GM12878 (cell line): ENCODE measurements around the gene PRDM15. TPM values are rescaled to one million over a fixed set of nuclear protein-coding genes. Genes with fewer than 3 reads are reported as not detected.

Experiments used
- ATAC-seq: fragments of 200-7000 bp; cut with Tn5 transposase; 3 replicates; pipeline ENCODE4 v1.9.1; 2020; ENCODE audit warnings: mild to moderate bottlenecking, moderate library complexity
- BruUV-seq: library from RNA; stranded (reverse); fragments of 400-500 nt; replicated peaks from 2 replicates; lab custom pipeline; 2021; lab: Mats Ljungman, UMichigan
- CTCF ChIA-PET: fragments of 300-600 bp; sonication (Branson Sonifier 250); formaldehyde crosslinking; extraction: SDS; loops from one replicate; lab custom pipeline; 2021; ENCODE audit warnings: inconsistent platforms; lab: Yijun Ruan, JAX
- POLR2A ChIA-PET: fragments of 350-600 bp; formaldehyde crosslinking; extraction: SDS; loops from one replicate; lab custom pipeline; 2021; ENCODE audit warnings: inconsistent platforms; lab: Charles Lee
- RAD21 ChIA-PET: fragments of 300-600 bp; sonication (Branson Sonifier 250); formaldehyde crosslinking; loops from one replicate; lab custom pipeline; 2023; ENCODE audit warnings: antibody characterized with exemption; ENCODE audit not compliant: unreplicated experiment; lab: Charles Lee
- SMC1A ChIA-PET: fragments of 300-600 bp; sonication (Branson Sonifier 250); formaldehyde crosslinking; loops from one replicate; lab custom pipeline; 2023; ENCODE audit not compliant: unreplicated experiment, uncharacterized antibody; lab: Charles Lee
- DNase-seq: peaks from one replicate; pipeline ENCODE4 v3.0.0-alpha.2; 2011; ENCODE audit warnings: low read depth, low spot score
- FAIRE-seq: peaks from 3 replicates; lab custom pipeline; 2011; peaks lifted over from hg19 to GRCh38; lab: Jason Lieb, UNC
- H2AFZ ChIP-seq: 2 replicates; pipeline ENCODE4 v1.6.0; 2011; ENCODE audit warnings: low read depth, low read length, control low read depth; ENCODE audit not compliant: control insufficient read depth
- H3K27ac ChIP-seq: 2 replicates; pipeline ENCODE4 v1.5.1; 2011; ENCODE audit warnings: control low read depth; ENCODE audit not compliant: control insufficient read depth, insufficient read depth
- H3K27me3 ChIP-seq, 2 experiments: replicated peaks in 1 of 2; 2 replicates each; pipeline versions ENCODE4 v1.6.0 to v1.6.1; 2011; ENCODE audit warnings: low read length in 1 of 2; ENCODE audit not compliant: control insufficient read depth in 2 of 2, insufficient read depth in 2 of 2
- H3K36me3 ChIP-seq, 2 experiments: 2 replicates each; pipeline ENCODE4 v1.5.1; 2011; ENCODE audit warnings: low read length in 1 of 2; ENCODE audit not compliant: control insufficient read depth in 2 of 2, insufficient read depth in 2 of 2
- H3K4me1 ChIP-seq: 2 replicates; pipeline ENCODE4 v1.6.1; 2011; ENCODE audit warnings: mild to moderate bottlenecking, low read length, moderate library complexity, mixed read lengths; ENCODE audit not compliant: control insufficient read depth, insufficient read depth
- H3K4me2 ChIP-seq: 2 replicates; pipeline ENCODE4 v1.6.0; 2011; ENCODE audit warnings: control low read depth; ENCODE audit not compliant: control insufficient read depth, insufficient read depth
- H3K4me3 ChIP-seq: fragments of 200-600 bp; sonication (generic); 2 replicates; pipeline ENCODE4 v1.5.1; 2016
- H3K79me2 ChIP-seq: 2 replicates; pipeline ENCODE4 v1.6.0; 2011; ENCODE audit warnings: low read length; ENCODE audit not compliant: control insufficient read depth, insufficient read depth
- H3K9ac ChIP-seq: 2 replicates; pipeline ENCODE4 v1.8.0; 2011; ENCODE audit warnings: low read length, control low read depth, mixed read lengths; ENCODE audit not compliant: control insufficient read depth, insufficient read depth
- H3K9me3 ChIP-seq: replicated peaks from 3 replicates; pipeline ENCODE4 v1.5.1; 2011; ENCODE audit warnings: mild to moderate bottlenecking, low read length; ENCODE audit not compliant: control insufficient read depth, insufficient read depth
- H4K20me1 ChIP-seq: 2 replicates; pipeline ENCODE4 v1.6.0; 2011; ENCODE audit not compliant: control insufficient read depth, insufficient read depth
- BACH1 ChIP-seq: fragments of 450-650 bp; IDR thresholded peaks from 2 replicates; pipeline ENCODE4 v1.6.1; 2017; ENCODE audit warnings: mild to moderate bottlenecking, borderline replicate concordance
- IKZF1 ChIP-seq: fragments of 450-650 bp; conservative IDR thresholded peaks from 2 replicates; pipeline ENCODE4 v1.6.1; 2017; ENCODE audit warnings: antibody characterized with exemption, mild to moderate bottlenecking
- JUNB ChIP-seq: IDR thresholded peaks from 2 replicates; pipeline ENCODE4 v1.6.1; 2016; ENCODE audit warnings: antibody characterized with exemption, mild to moderate bottlenecking
- MXI1 ChIP-seq: fragments of 150-350 bp; IDR thresholded peaks from 2 replicates; pipeline ENCODE4 v1.6.1; 2011; ENCODE audit warnings: low read depth, mild to moderate bottlenecking, inconsistent platforms, low read length, improper control_type of control experiment
- NFIC ChIP-seq: IDR thresholded peaks from 2 replicates; pipeline ENCODE4 v1.6.1; 2012; ENCODE audit warnings: low read depth, mild to moderate bottlenecking, inconsistent platforms, low read length, moderate library complexity
- NFXL1 ChIP-seq: fragments of 450-650 bp; IDR thresholded peaks from 2 replicates; pipeline ENCODE4 v1.6.1; 2017; ENCODE audit warnings: antibody characterized with exemption, mild to moderate bottlenecking, borderline replicate concordance
- NR2F1 ChIP-seq: fragments of 450-650 bp; conservative IDR thresholded peaks from 2 replicates; pipeline ENCODE4 v1.6.1; 2017; ENCODE audit warnings: mild to moderate bottlenecking
- POLR2A ChIP-seq: IDR thresholded peaks from 2 replicates; pipeline ENCODE4 v1.6.1; 2011; ENCODE audit warnings: low read depth, mild to moderate bottlenecking, low read length
- RELB ChIP-seq: fragments of 450-650 bp; IDR thresholded peaks from 2 replicates; pipeline ENCODE4 v1.6.1; 2017; ENCODE audit warnings: low read depth, mild to moderate bottlenecking, moderate library complexity
- RFX5 ChIP-seq: IDR thresholded peaks from 2 replicates; pipeline ENCODE4 v1.6.1; 2011; ENCODE audit warnings: low read depth, low read length, improper control_type of control experiment
- SMAD5 ChIP-seq: IDR thresholded peaks from 2 replicates; pipeline ENCODE4 v1.6.1; 2016; ENCODE audit warnings: antibody characterized with exemption, low read depth
- SMC3 ChIP-seq: IDR thresholded peaks from 2 replicates; pipeline ENCODE4 v1.6.1; 2011; ENCODE audit warnings: low read length, improper control_type of control experiment, borderline replicate concordance
- SREBF1 ChIP-seq: IDR thresholded peaks from 2 replicates; pipeline ENCODE4 v1.6.1; 2012; ENCODE audit warnings: mild to moderate bottlenecking, low read length
- SRF ChIP-seq, 2 experiments: IDR thresholded peaks; 2 replicates each; pipeline ENCODE4 v1.6.1; 2011; ENCODE audit warnings: low read depth in 2 of 2, low read length in 2 of 2, mild to moderate bottlenecking in 1 of 2, moderate library complexity in 1 of 2
- TAF1 ChIP-seq: IDR thresholded peaks from 2 replicates; pipeline ENCODE4 v1.6.1; 2011; ENCODE audit warnings: mild to moderate bottlenecking, low read depth, low read length, borderline replicate concordance
- TARDBP ChIP-seq: IDR thresholded peaks from 2 replicates; pipeline ENCODE4 v1.6.1; 2016; ENCODE audit warnings: borderline replicate concordance
- TCF12 ChIP-seq: IDR thresholded peaks from 2 replicates; pipeline ENCODE4 v1.6.1; 2011; ENCODE audit warnings: low read depth, mild to moderate bottlenecking, low read length
- ZNF207 ChIP-seq: fragments of 450-650 bp; IDR thresholded peaks from 2 replicates; pipeline ENCODE4 v1.6.1; 2014; ENCODE audit warnings: antibody characterized with exemption, mild to moderate bottlenecking, borderline replicate concordance
- ZNF622 ChIP-seq: fragments of 450-650 bp; IDR thresholded peaks from 2 replicates; pipeline ENCODE4 v1.6.1; 2017; ENCODE audit warnings: mild to moderate bottlenecking, inconsistent platforms
- ZNF687 ChIP-seq: fragments of 450-650 bp; IDR thresholded peaks from 2 replicates; pipeline ENCODE4 v1.6.1; 2017; ENCODE audit warnings: mild to moderate bottlenecking, moderate library complexity
- WGBS: methylation state at CpG from one replicate; pipeline ENCODE4 v1.1.6; 2016; ENCODE audit warnings: low lambda C conversion rate; ENCODE audit not compliant: insufficient replicate concordance, insufficient coverage; ENCODE audit errors: missing lambda C conversion rate; 5-methylcytosine and 5-hydroxymethylcytosine counted together
- in situ Hi-C: fragments of 300-500 bp; cut with MboI; formaldehyde crosslinking; loops from 9 replicates; pipeline ENCODE4 v1.14.3; 2018; ENCODE audit warnings: mixed read lengths
- intact Hi-C: fragments of 100-400 bp; cut with micrococcal nuclease; formaldehyde crosslinking; loops from one replicate; pipeline ENCODE4 v1.14.2; 2022; ENCODE audit not compliant: unreplicated experiment
- polyA plus RNA-seq, 11 experiments: library from polyadenylated mRNA; depleted of rRNA in 4 of 11; unstranded in 6 of 11; stranded (reverse) in 5 of 11; fragments of >200 nt; fragmentation: Nextera tagmentation in 4 of 11; fragmentation: Illumina TruSeq in 1 of 11; extraction: Ambion mirVana in 4 of 11; extraction: Trizol in 1 of 11; gene quantifications; 1 replicate in 1 of 11; 2 replicates in 10 of 11; pipeline versions ENCODE4 v1.2.1 to v1.2.3, GENCODE V29; 2011 to 2016; ENCODE audit warnings: inconsistent platforms in 2 of 11, missing spikeins in 2 of 11, low read depth in 1 of 11
- total RNA-seq, 4 experiments: library from RNA; depleted of rRNA in 3 of 4; stranded (reverse); fragments of >200 nt in 3 of 4; fragmentation: Illumina TruSeq in 1 of 4; extraction: Trizol in 1 of 4; gene quantifications; 2 replicates each; pipeline versions ENCODE4 v1.2.1 to v1.2.3, GENCODE V29; 2013 to 2021

The PRDM15 gene
- total and polyA plus RNA-seq, 10 of the 15 experiments (the other 5 are each of a cell fraction or from before 2014, with no cell fraction given): 2.2 to 16.0 (median 8.6) TPM

GRCh38 chr21:41926117-41926806 is 47.1 kb upstream of the PRDM15 start:
- peak; percentile 68 for DNase-seq
- ChIA-PET RAD21 (interaction anchor here (0.7 to 2.9 kb wide), 16 partner anchors 26 to 194 kb away, joined by 3 to 11 read pairs (median 4); partner anchors contain the start of genes PRDM15 and ZBTB21), POLR2A (interaction anchor here (0.7 to 5.5 kb wide), 7 partner anchors 27 to 501 kb away, joined by 3 to 28 read pairs (median 4); partner anchors contain the start of gene PRDM15), CTCF (interaction anchor here (0.6 to 4.9 kb wide), 13 partner anchors 9 to 219 kb away, joined by 3 to 15 read pairs (median 3); no protein-coding TSS in a partner anchor), SMC1A (interaction anchor here (0.6 to 5.3 kb wide), 20 partner anchors 11 to 251 kb away, joined by 3 to 51 read pairs (median 4); partner anchors contain the start of gene PRDM15)
- H3K4me1 ChIP-seq: peaks cover 68% of the 10 kb centered on the region
- peak; percentile 70 for ATAC-seq
- peak overlapping the region; percentile 81 for H3K4me3 ChIP-seq
- H3K27me3 ChIP-seq: no peaks in the 10 kb centered on the region
- peak overlapping the region; percentile 99 for H3K27ac ChIP-seq
- H3K4me2 ChIP-seq: peak overlapping the region; percentile 97
- intact Hi-C loops (loop anchor here (2.0 to 10.0 kb wide), 3 partner anchors 77 to 189 kb away; no protein-coding TSS in a partner anchor), in situ Hi-C loops (loop anchor here (5.0 kb wide), 1 partner anchor 76 kb away; no protein-coding TSS in a partner anchor)
- H3K79me2 ChIP-seq: peaks cover 44% of the 10 kb centered on the region
- FAIRE-seq: peak; percentile 93
- H3K36me3 ChIP-seq: no peaks in the 10 kb centered on the region
- H3K9me3 ChIP-seq: no peaks in the 10 kb centered on the region
- peak overlapping the region; percentile 86 for H2AFZ ChIP-seq
- TSS peak; percentile 72 for BruUV-seq
- no peaks in the 10 kb centered on the region for H4K20me1 ChIP-seq
- H3K9ac ChIP-seq: peak overlapping the region; percentile 96
- WGBS: under 1% methylated on average over 11 of the region's 11 CpGs
- peak; percentile 76 for TF ChIP-seq RELB
- TF ChIP-seq ZNF687: no peak; the same call in 1 of the 2 replicates
- no peak for TF ChIP-seq BACH1
- TF ChIP-seq SMC3: no peak
- TF ChIP-seq TARDBP: no peak
- peak; percentile 59 for TF ChIP-seq NR2F1
- TF ChIP-seq TAF1: 0 out of 2 replicates have a peak, but pooled peaks have one; percentile 11
- no peak for TF ChIP-seq SREBF1
- 0 out of 2 replicates have a peak, but pooled peaks have one; percentile 23 for TF ChIP-seq MXI1
- TF ChIP-seq ZNF622: no peak
- TF ChIP-seq SMAD5: no peak
- peak; percentile 27; the same call in 1 of the 2 replicates for TF ChIP-seq NFIC
- no peak for TF ChIP-seq RFX5
- TF ChIP-seq POLR2A: peak; percentile 45; the same call in 1 of the 2 replicates
- no peak for TF ChIP-seq SRF (IDR thresholded peaks at IDR 0.05; ENCODE audit: low read depth in 2 of 2, low read length in 2 of 2)
- TF ChIP-seq NFXL1: no peak
- TF ChIP-seq JUNB: no peak
- TF ChIP-seq IKZF1: peak; percentile 61
- TF ChIP-seq ZNF207: peak; percentile 30; the same call in 1 of the 2 replicates
- no peak for TF ChIP-seq TCF12
